GM12878 (cell line): ENCODE measurements around the gene CHRND. TPM values are rescaled to one million over a fixed set of nuclear protein-coding genes. Genes with fewer than 3 reads are reported as not detected.

Experiments
- ESRRA ChIP-seq: IDR thresholded peaks from 2 replicates; pipeline ENCODE4 v1.6.1; 2012; ENCODE audit warnings: mild to moderate bottlenecking, low read length, improper control_type of control experiment
- GATAD2B ChIP-seq: fragments of 450-650 bp; conservative IDR thresholded peaks from 2 replicates; pipeline ENCODE4 v1.6.1; 2017; ENCODE audit warnings: low read depth, mild to moderate bottlenecking, moderate library complexity
- HSF1 ChIP-seq: fragments of 150-350 bp; IDR thresholded peaks from 2 replicates; pipeline ENCODE4 v1.6.1; 2014; ENCODE audit warnings: mild to moderate bottlenecking, low read depth, low read length
- KDM1A ChIP-seq: fragments of 200-600 bp; sonication (generic); IDR thresholded peaks from 2 replicates; pipeline ENCODE4 v1.6.1; 2016; ENCODE audit warnings: borderline replicate concordance
- MYB ChIP-seq: fragments of 150-350 bp; IDR thresholded peaks from 2 replicates; pipeline ENCODE4 v1.6.1; 2014; ENCODE audit warnings: mild to moderate bottlenecking, low read depth, low read length, borderline replicate concordance
- NR2C2 ChIP-seq: IDR thresholded peaks from 2 replicates; pipeline ENCODE4 v1.6.1; 2011; ENCODE audit warnings: borderline replicate concordance, low read depth; ENCODE audit not compliant: control insufficient read depth, insufficient read length
- POLR2A ChIP-seq: IDR thresholded peaks from 2 replicates; pipeline ENCODE4 v1.6.1; 2011; ENCODE audit warnings: low read depth, mild to moderate bottlenecking, low read length
- PRDM15 ChIP-seq: fragments of 450-650 bp; formaldehyde crosslinking; IDR thresholded peaks from 2 replicates; pipeline ENCODE4 v1.4.0; 2020; ENCODE audit warnings: mild to moderate bottlenecking, moderate library complexity
- RAD21 ChIP-seq: IDR thresholded peaks from 2 replicates; pipeline ENCODE4 v1.6.1; 2011; ENCODE audit warnings: mild to moderate bottlenecking, low read depth, low read length, moderate library complexity; ENCODE audit not compliant: insufficient read depth
- RCOR1 ChIP-seq: conservative IDR thresholded peaks from 2 replicates; pipeline ENCODE4 v1.6.1; 2012; ENCODE audit warnings: low read depth, low read length, improper control_type of control experiment
- RFX5 ChIP-seq: IDR thresholded peaks from 2 replicates; pipeline ENCODE4 v1.6.1; 2011; ENCODE audit warnings: low read depth, low read length, improper control_type of control experiment
- SKIL ChIP-seq: fragments of 450-650 bp; IDR thresholded peaks from 2 replicates; pipeline ENCODE4 v1.6.1; 2017; ENCODE audit warnings: mild to moderate bottlenecking, low read depth, inconsistent platforms; ENCODE audit not compliant: poor library complexity, severe bottlenecking
- SRF ChIP-seq, 2 experiments: IDR thresholded peaks; 2 replicates each; pipeline ENCODE4 v1.6.1; 2011; ENCODE audit warnings: low read depth in 2 of 2, low read length in 2 of 2, mild to moderate bottlenecking in 1 of 2, moderate library complexity in 1 of 2
- TAF1 ChIP-seq: IDR thresholded peaks from 2 replicates; pipeline ENCODE4 v1.6.1; 2011; ENCODE audit warnings: mild to moderate bottlenecking, low read depth, low read length, borderline replicate concordance
- USF1 ChIP-seq: IDR thresholded peaks from 2 replicates; pipeline ENCODE4 v1.6.1; 2011; ENCODE audit warnings: borderline replicate concordance, low read depth, mild to moderate bottlenecking, moderate library complexity, mixed read lengths, low read length; ENCODE audit not compliant: insufficient read depth; ENCODE audit errors: extremely low read length
- polyA plus RNA-seq, 11 experiments: library from polyadenylated mRNA; depleted of rRNA in 4 of 11; unstranded in 6 of 11; stranded (reverse) in 5 of 11; fragments of >200 nt; fragmentation: Nextera tagmentation in 4 of 11; fragmentation: Illumina TruSeq in 1 of 11; extraction: Ambion mirVana in 4 of 11; extraction: Trizol in 1 of 11; gene quantifications; 1 replicate in 1 of 11; 2 replicates in 10 of 11; pipeline versions ENCODE4 v1.2.1 to v1.2.3, GENCODE V29; 2011 to 2016; ENCODE audit warnings: inconsistent platforms in 2 of 11, missing spikeins in 2 of 11, low read depth in 1 of 11
- total RNA-seq, 4 experiments: library from RNA; depleted of rRNA in 3 of 4; stranded (reverse); fragments of >200 nt in 3 of 4; fragmentation: Illumina TruSeq in 1 of 4; extraction: Trizol in 1 of 4; gene quantifications; 2 replicates each; pipeline versions ENCODE4 v1.2.1 to v1.2.3, GENCODE V29; 2013 to 2021
- TF ChIP-seq, protein P1 (sequence below): IDR thresholded peaks from 2 replicates; pipeline ENCODE4 v1.6.1; 2012; ENCODE audit warnings: mild to moderate bottlenecking, low read depth, low read length

The CHRND gene
- total and polyA plus RNA-seq, 10 of the 15 experiments (the other 5 are each of a cell fraction or from before 2014, with no cell fraction given), result not detected

- TF ChIP-seq USF1 (no peak), GATAD2B (peak; percentile 91), POLR2A (peak; percentile 97), SRF (IDR thresholded peaks at IDR 0.05; ENCODE audit: low read depth in 2 of 2, low read length in 2 of 2) (peak in 1 of 2 experiments; percentile 86; a peak in 3 of 4 replicates), RFX5 (no peak), RCOR1 (0 out of 2 replicates have a peak, but pooled peaks have one; percentile 36), TAF1 (peak; percentile 84; the same call in 1 of the 2 replicates), HSF1 (no peak), ESRRA (no peak), PRDM15 (no peak), KDM1A (no peak), MYB (no peak), SKIL (no peak), NR2C2 (no peak), RAD21 (no peak)
- TF ChIP-seq, protein P1, sequence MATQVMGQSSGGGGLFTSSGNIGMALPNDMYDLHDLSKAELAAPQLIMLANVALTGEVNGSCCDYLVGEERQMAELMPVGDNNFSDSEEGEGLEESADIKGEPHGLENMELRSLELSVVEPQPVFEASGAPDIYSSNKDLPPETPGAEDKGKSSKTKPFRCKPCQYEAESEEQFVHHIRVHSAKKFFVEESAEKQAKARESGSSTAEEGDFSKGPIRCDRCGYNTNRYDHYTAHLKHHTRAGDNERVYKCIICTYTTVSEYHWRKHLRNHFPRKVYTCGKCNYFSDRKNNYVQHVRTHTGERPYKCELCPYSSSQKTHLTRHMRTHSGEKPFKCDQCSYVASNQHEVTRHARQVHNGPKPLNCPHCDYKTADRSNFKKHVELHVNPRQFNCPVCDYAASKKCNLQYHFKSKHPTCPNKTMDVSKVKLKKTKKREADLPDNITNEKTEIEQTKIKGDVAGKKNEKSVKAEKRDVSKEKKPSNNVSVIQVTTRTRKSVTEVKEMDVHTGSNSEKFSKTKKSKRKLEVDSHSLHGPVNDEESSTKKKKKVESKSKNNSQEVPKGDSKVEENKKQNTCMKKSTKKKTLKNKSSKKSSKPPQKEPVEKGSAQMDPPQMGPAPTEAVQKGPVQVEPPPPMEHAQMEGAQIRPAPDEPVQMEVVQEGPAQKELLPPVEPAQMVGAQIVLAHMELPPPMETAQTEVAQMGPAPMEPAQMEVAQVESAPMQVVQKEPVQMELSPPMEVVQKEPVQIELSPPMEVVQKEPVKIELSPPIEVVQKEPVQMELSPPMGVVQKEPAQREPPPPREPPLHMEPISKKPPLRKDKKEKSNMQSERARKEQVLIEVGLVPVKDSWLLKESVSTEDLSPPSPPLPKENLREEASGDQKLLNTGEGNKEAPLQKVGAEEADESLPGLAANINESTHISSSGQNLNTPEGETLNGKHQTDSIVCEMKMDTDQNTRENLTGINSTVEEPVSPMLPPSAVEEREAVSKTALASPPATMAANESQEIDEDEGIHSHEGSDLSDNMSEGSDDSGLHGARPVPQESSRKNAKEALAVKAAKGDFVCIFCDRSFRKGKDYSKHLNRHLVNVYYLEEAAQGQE, result peak; percentile 55
Observed at GRCh38 chr2:232550354-232551249, 24.6 kb downstream of the CHRND start, which contains the start of the genes EIF4E2 and TIGD1 (continued).
